GM18517 (cell line): ENCODE data around the gene SOCS3.

Source experiments
- ATAC-seq: cut with Tn5 transposase; IDR thresholded peaks from one replicate; pipeline ENCODE4 v1.9.1; 2021; ENCODE audit warnings: mild to moderate bottlenecking, moderate library complexity; ENCODE audit not compliant: unreplicated experiment

SOCS3 gene

GRCh38 chr17:78368854-78369495 lies 9.1 kb upstream of the SOCS3 start:
- ATAC-seq, result no peak

GRCh38 chr17:78368348-78368747 lies 8.5 kb upstream of the SOCS3 start:
- no peak for ATAC-seq

- ATAC-seq, result no peak
These were observed 7.3 kb upstream of the SOCS3 start for GRCh38 chr17:78367193-78367592.

GRCh38 chr17:78366109-78366848 lies 6.4 kb upstream of the SOCS3 start:
- ATAC-seq, result no peak

GRCh38 chr17:78365561-78366108 lies 5.8 kb upstream of the SOCS3 start:
- no peak for ATAC-seq

GRCh38 chr17:78364436-78365281 lies 4.8 kb upstream of the SOCS3 start:
- ATAC-seq, result no peak

GRCh38 chr17:78362671-78363070 lies 2.8 kb upstream of the SOCS3 start:
- ATAC-seq, result no peak

GRCh38 chr17:78362232-78362631 lies 2.4 kb upstream of the SOCS3 start:
- no peak for ATAC-seq

- no peak for ATAC-seq
These were observed 1.4 kb upstream of the SOCS3 start for GRCh38 chr17:78361225-78361701.

- ATAC-seq, result no peak
These were observed 721 bp upstream of the SOCS3 start for GRCh38 chr17:78360371-78361224.

GRCh38 chr17:78359321-78359996 lies 418 bp downstream of the SOCS3 start:
- no peak for ATAC-seq

GRCh38 chr17:78358538-78359320 lies 1.1 kb downstream of the SOCS3 start:
- no peak for ATAC-seq

- ATAC-seq, result no peak
These were observed 2.0 kb downstream of the SOCS3 start for GRCh38 chr17:78357672-78358537.

GRCh38 chr17:78357177-78357586 lies 2.7 kb downstream of the SOCS3 start:
- no peak for ATAC-seq

- ATAC-seq, result peak; percentile 77
These were observed 3.7 kb downstream of the SOCS3 start for GRCh38 chr17:78356101-78356713.

- ATAC-seq, result no peak
These were observed 4.2 kb downstream of the SOCS3 start for GRCh38 chr17:78355701-78356100.

GRCh38 chr17:78355045-78355641 lies 4.7 kb downstream of the SOCS3 start:
- ATAC-seq, result no peak
